ENCODE results near the gene GRID1. TPM values are rescaled to one million over a fixed set of nuclear protein-coding genes. Genes with fewer than 3 reads are reported as not detected.
A peak's percentile ranks its signal among the peaks of the same experiment; 100 is the strongest.

GRID1 gene
- total RNA-seq, 4 donors from 2014 or later: 0.03 to 2.7 (median 0.49) TPM

- no peaks in the 10 kb centered on the region for H3K36me3 ChIP-seq
- H3K4me3 ChIP-seq: peak overlapping the region in 2 of 4 donors; percentile 30 to 57
- no peaks in the 10 kb centered on the region for H3K9me3 ChIP-seq
- H3K4me1 ChIP-seq: peaks cover 0 to 10% (median 4%) of the 10 kb centered on the region in 3 donors
- intact Hi-C loops (cut with DNase I): loop anchor here (10.0 kb wide), 1 partner anchor 382 kb away; no protein-coding TSS in a partner anchor
- WGBS, 2 donors: 17 to 45% methylated on average over 9 to 18 of the region's 68 CpGs
- TF ChIP-seq POLR2A (IDR thresholded peaks at IDR 0.05): no peak
- TF ChIP-seq CTCF (IDR thresholded peaks at IDR 0.05): peak; percentile 96 to 99 (median 98)
- H3K27ac ChIP-seq: no peak overlapping the region
- no peak for DNase-seq
- peaks cover 0 to 81% (median 0%) of the 10 kb centered on the region in 4 donors for H3K27me3 ChIP-seq
Measured at GRCh38 chr10:86376852-86377796, 10.5 kb upstream of the GRID1 start.

- peaks cover 0 to 82% (median 0%) of the 10 kb centered on the region in 4 donors for H3K27me3 ChIP-seq
- TF ChIP-seq POLR2A (IDR thresholded peaks at IDR 0.05) (no peak), CTCF (IDR thresholded peaks at IDR 0.05) (no peak)
- no peaks in the 10 kb centered on the region for H3K36me3 ChIP-seq
- intact Hi-C loops (cut with DNase I): loop anchor here (10.0 kb wide), 1 partner anchor 382 kb away; no protein-coding TSS in a partner anchor
- whole genome bisulfite sequencing, 2 donors: 55 to 75% methylated on average over 5 of the region's 7 CpGs
- peaks cover 0 to 10% (median 4%) of the 10 kb centered on the region in 3 donors for H3K4me1 ChIP-seq
- H3K9me3 ChIP-seq: no peaks in the 10 kb centered on the region
- no peak for DNase-seq
- H3K27ac ChIP-seq: no peak overlapping the region
- no peak overlapping the region for H3K4me3 ChIP-seq
Measured at GRCh38 chr10:86376403-86376802, 9.8 kb upstream of the GRID1 start.

- TF ChIP-seq POLR2A (IDR thresholded peaks at IDR 0.05) (no peak), CTCF (IDR thresholded peaks at IDR 0.05) (no peak)
- WGBS, 2 donors: 83 to 85% methylated on average over 6 to 8 of the region's 8 CpGs
- Histone ChIP-seq H3K27me3 (peaks cover 0 to 82% (median 0%) of the 10 kb centered on the region in 4 donors), H3K4me3 (no peak overlapping the region), H3K27ac (no peak overlapping the region), H3K4me1 (peaks cover 0 to 10% (median 4%) of the 10 kb centered on the region in 3 donors), H3K9me3 (no peaks in the 10 kb centered on the region), H3K36me3 (no peaks in the 10 kb centered on the region)
- intact Hi-C loops (cut with DNase I): loop anchor here (10.0 kb wide), 1 partner anchor 380 kb away; no protein-coding TSS in a partner anchor
- no peak for DNase-seq
Measured at GRCh38 chr10:86375204-86375603, 8.6 kb upstream of the GRID1 start.

- peaks cover 0 to 82% (median 0%) of the 10 kb centered on the region in 4 donors for H3K27me3 ChIP-seq
- peaks cover 0 to 10% (median 4%) of the 10 kb centered on the region in 3 donors for H3K4me1 ChIP-seq
- no peaks in the 10 kb centered on the region for H3K36me3 ChIP-seq
- DNase-seq: no peak
- no peaks in the 10 kb centered on the region for H3K9me3 ChIP-seq
- H3K4me3 ChIP-seq: no peak overlapping the region
- intact Hi-C loops (cut with DNase I): loop anchor here (10.0 kb wide), 1 partner anchor 380 kb away; no protein-coding TSS in a partner anchor
- 50% methylated on average over 6 of the region's 8 CpGs; no CpG with 5 or more reads in 1 of the 2 donors for WGBS, 2 donors
- H3K27ac ChIP-seq: no peak overlapping the region
- TF ChIP-seq CTCF (IDR thresholded peaks at IDR 0.05): no peak
- TF ChIP-seq POLR2A (IDR thresholded peaks at IDR 0.05): no peak
Measured at GRCh38 chr10:86374664-86375063, 8.1 kb upstream of the GRID1 start.

- DNase-seq: no peak
- intact Hi-C loops (cut with DNase I): loop anchor here (10.0 kb wide), 1 partner anchor 379 kb away; no protein-coding TSS in a partner anchor
Measured at GRCh38 chr10:86373828-86374227, 7.2 kb upstream of the GRID1 start.

More at GRCh38 chr10:86373828-86374227, 7.2 kb upstream of the GRID1 start:
- Histone ChIP-seq H3K9me3 (no peaks in the 10 kb centered on the region), H3K27ac (no peak overlapping the region), H3K4me1 (peaks cover 0 to 10% (median 4%) of the 10 kb centered on the region in 3 donors), H3K27me3 (peaks cover 0 to 82% (median 0%) of the 10 kb centered on the region in 4 donors), H3K36me3 (no peaks in the 10 kb centered on the region), H3K4me3 (no peak overlapping the region)
- 82 to 94% methylated on average over 3 to 5 of the region's 7 CpGs for WGBS, 2 donors
- no peak for TF ChIP-seq POLR2A (IDR thresholded peaks at IDR 0.05)
- TF ChIP-seq CTCF (IDR thresholded peaks at IDR 0.05): no peak

Measured in esophagus squamous epithelium (tissue), 5 donors.